Smooth muscle cell (in vitro differentiated cells): Measurements from ENCODE around the gene DENND2A. TPM values are rescaled to one million over a fixed set of nuclear protein-coding genes. Genes with fewer than 3 reads are reported as not detected.
"Not testable (repeated sequence)": the region's sequence is repeated elsewhere in the genome, so short reads cannot be mapped to it uniquely, and the experiment has no call there.

Experiments used
- DNase-seq: peaks from one replicate; lab custom pipeline; 2025; ENCODE audit not compliant: unreplicated experiment; lab: John Stamatoyannopoulos, UW
- H2AFZ ChIP-seq: fragments of 200-600 bp; sonication (generic); 2 replicates; pipeline ENCODE4 v1.6.0; 2016; ENCODE audit warnings: antibody characterized with exemption, low read depth, mild to moderate bottlenecking
- H3F3A ChIP-seq: fragments of 200-600 bp; sonication (generic); 2 replicates; pipeline ENCODE4 v1.6.0; 2017; ENCODE audit warnings: antibody characterized with exemption, low read depth
- H3K27ac ChIP-seq: fragments of 200-600 bp; sonication (generic); 2 replicates; pipeline ENCODE4 v1.5.1; 2016; ENCODE audit warnings: low read depth, mild to moderate bottlenecking
- H3K27me3 ChIP-seq: fragments of 200-600 bp; sonication (generic); 2 replicates; pipeline ENCODE4 v1.6.1; 2016; ENCODE audit warnings: low read depth, mild to moderate bottlenecking
- H3K36me3 ChIP-seq: fragments of 200-600 bp; sonication (generic); 2 replicates; pipeline ENCODE4 v1.5.1; 2016; ENCODE audit warnings: low read depth
- H3K4me1 ChIP-seq: fragments of 200-600 bp; sonication (generic); 2 replicates; pipeline ENCODE4 v1.5.1; 2016; ENCODE audit warnings: low read depth
- H3K4me2 ChIP-seq: fragments of 200-600 bp; sonication (generic); 2 replicates; pipeline ENCODE4 v1.6.0; 2016; ENCODE audit warnings: mild to moderate bottlenecking
- H3K4me3 ChIP-seq: fragments of 200-600 bp; sonication (generic); 2 replicates; pipeline ENCODE4 v1.5.1; 2016; ENCODE audit warnings: mild to moderate bottlenecking
- H3K79me2 ChIP-seq: fragments of 200-600 bp; sonication (generic); 2 replicates; pipeline ENCODE4 v1.6.0; 2016; ENCODE audit warnings: low read depth, mild to moderate bottlenecking
- H3K9ac ChIP-seq: fragments of 200-600 bp; sonication (generic); 2 replicates; pipeline ENCODE4 v1.6.0; 2016; ENCODE audit warnings: low read depth
- H3K9me3 ChIP-seq: fragments of 200-600 bp; sonication (generic); replicated peaks from 2 replicates; pipeline ENCODE4 v1.5.1; 2016; ENCODE audit warnings: low read depth
- H4K20me1 ChIP-seq: fragments of 200-600 bp; sonication (generic); 2 replicates; pipeline ENCODE4 v1.6.0; 2016; ENCODE audit warnings: low read depth
- CTCF ChIP-seq: fragments of 200-600 bp; sonication (generic); IDR thresholded peaks from 2 replicates; pipeline ENCODE4 v1.5.1; 2017; ENCODE audit warnings: borderline replicate concordance, mild to moderate bottlenecking, antibody characterized with exemption; ENCODE audit not compliant: insufficient read depth, poor library complexity, severe bottlenecking
- WGBS: methylation state at CpG from one replicate; pipeline ENCODE4 v1.1.7; 2016; ENCODE audit warnings: low lambda C conversion rate; 5-methylcytosine and 5-hydroxymethylcytosine counted together
- polyA plus RNA-seq: library from polyadenylated mRNA; unstranded; fragments of >200 nt; fragmentation: Nextera tagmentation; extraction: Ambion mirVana; gene quantifications from 2 replicates; pipeline ENCODE4 v1.2.1, GENCODE V29; 2016
- total RNA-seq: library from RNA; depleted of rRNA; stranded (reverse); fragments of >200 nt; gene quantifications from 2 replicates; pipeline ENCODE4 v1.2.3, GENCODE V29; 2014

The DENND2A gene
- total and polyA plus RNA-seq, 2 experiments from 2014 or later = 1.8 to 4.6 TPM

GRCh38 chr7:140501966-140502365 is 138.6 kb downstream of the DENND2A start:
- 87% methylated on average over 5 of the region's 5 CpGs for WGBS
- Histone ChIP-seq H3K9ac (no peak overlapping the region), H2AFZ (no peak overlapping the region), H3K9me3 (no peaks in the 10 kb centered on the region), H4K20me1 (no peaks in the 10 kb centered on the region), H3K27ac (no peak overlapping the region), H3K4me3 (no peak overlapping the region), H3K27me3 (no peaks in the 10 kb centered on the region), H3K4me1 (peaks cover 6% of the 10 kb centered on the region), H3K36me3 (no peaks in the 10 kb centered on the region), H3K79me2 (no peaks in the 10 kb centered on the region), H3F3A (no peaks in the 10 kb centered on the region), H3K4me2 (no peak overlapping the region)
- no peak for DNase-seq
- no peak for TF ChIP-seq CTCF

- not testable (repeated sequence) for H3K4me2 ChIP-seq, H3K36me3 ChIP-seq, DNase-seq, H3K4me1 ChIP-seq, H3K27ac ChIP-seq, H3K79me2 ChIP-seq, H2AFZ ChIP-seq, H3F3A ChIP-seq, H4K20me1 ChIP-seq, H3K4me3 ChIP-seq, H3K27me3 ChIP-seq, H3K9me3 ChIP-seq, H3K9ac ChIP-seq
- WGBS = 94% methylated on average over 7 of the region's 7 CpGs
Measured at GRCh38 chr7:140497807-140498206, 142.8 kb downstream of the DENND2A start.

GRCh38 chr7:140497241-140497769 is 143.3 kb downstream of the DENND2A start:
- no peak for TF ChIP-seq CTCF
- Histone ChIP-seq H3F3A (no peaks in the 10 kb centered on the region), H3K9ac (no peak overlapping the region)

GRCh38 chr7:140495514-140496097 is 145.0 kb downstream of the DENND2A start:
- no peak for DNase-seq
- Histone ChIP-seq H3K36me3 (no peaks in the 10 kb centered on the region), H3K27me3 (no peaks in the 10 kb centered on the region), H4K20me1 (no peaks in the 10 kb centered on the region), H2AFZ (no peak overlapping the region), H3F3A (no peaks in the 10 kb centered on the region), H3K9me3 (no peaks in the 10 kb centered on the region), H3K4me1 (no peaks in the 10 kb centered on the region), H3K9ac (no peak overlapping the region), H3K27ac (no peak overlapping the region), H3K4me3 (no peak overlapping the region), H3K79me2 (no peaks in the 10 kb centered on the region), H3K4me2 (no peak overlapping the region)
- TF ChIP-seq CTCF = no peak
- 95% methylated on average over 9 of the region's 9 CpGs for WGBS

More at GRCh38 chr7:140497241-140497769, 143.3 kb downstream of the DENND2A start:
- Histone ChIP-seq H3K4me1 (no peaks in the 10 kb centered on the region), H3K27ac (no peak overlapping the region), H4K20me1 (no peaks in the 10 kb centered on the region), H3K9me3 (no peaks in the 10 kb centered on the region), H3K79me2 (no peaks in the 10 kb centered on the region), H2AFZ (no peak overlapping the region), H3K4me2 (no peak overlapping the region), H3K36me3 (no peaks in the 10 kb centered on the region), H3K27me3 (no peaks in the 10 kb centered on the region), H3K4me3 (no peak overlapping the region)
- WGBS = 71% methylated on average over 5 of the region's 5 CpGs
- no peak for DNase-seq
